Liver (tissue), 9 donors: Measurements from ENCODE around the gene ADGRF3. TPM values are rescaled to one million over a fixed set of nuclear protein-coding genes. Genes with fewer than 3 reads are reported as not detected.

Experiments
- DNase-seq: peaks from one replicate; pipeline ENCODE4 v3.0.0-alpha.2; 2017; ENCODE audit warnings: low spot score
- H3K27ac ChIP-seq, 2 donors: one replicate each; pipeline ENCODE4 v1.7.0; 2013; ENCODE audit warnings: inconsistent platforms in 2 of 2, low read length in 2 of 2, control low read depth in 1 of 2, low read depth in 1 of 2, mild to moderate bottlenecking in 1 of 2
- H3K27me3 ChIP-seq, 4 donors: one replicate each; pipeline versions ENCODE4 v1.6.1 to v1.7.0; 2013; ENCODE audit warnings: low read length in 3 of 4, inconsistent platforms in 1 of 4, mild to moderate bottlenecking in 1 of 4, moderate library complexity in 1 of 4; ENCODE audit not compliant: control insufficient read depth in 4 of 4, insufficient read depth in 4 of 4
- H3K36me3 ChIP-seq, 4 donors: one replicate each; pipeline versions ENCODE4 v1.6.1 to v1.7.0; 2013; ENCODE audit warnings: low read length in 3 of 4, mild to moderate bottlenecking in 3 of 4, low read depth in 1 of 4, moderate library complexity in 1 of 4; ENCODE audit not compliant: control insufficient read depth in 4 of 4, insufficient read depth in 3 of 4
- H3K4me1 ChIP-seq, 4 donors: one replicate each; pipeline versions ENCODE4 v1.6.1 to v1.7.0; 2013; ENCODE audit warnings: low read length in 3 of 4, mild to moderate bottlenecking in 3 of 4, moderate library complexity in 1 of 4; ENCODE audit not compliant: control insufficient read depth in 4 of 4, insufficient read depth in 4 of 4
- H3K4me3 ChIP-seq, 3 donors: one replicate each; pipeline versions ENCODE4 v1.6.1 to v1.7.0; 2013; ENCODE audit warnings: low read length in 3 of 3, control low read depth in 1 of 3, low read depth in 1 of 3, mild to moderate bottlenecking in 1 of 3
- H3K9ac ChIP-seq, 2 donors: one replicate each; pipeline ENCODE4 v1.7.0; 2013; ENCODE audit warnings: low read length in 2 of 2, mild to moderate bottlenecking in 2 of 2, moderate library complexity in 2 of 2, control low read depth in 1 of 2, low read depth in 1 of 2
- H3K9me3 ChIP-seq, 4 donors: one replicate each; pipeline versions ENCODE4 v1.6.1 to v1.7.0; 2013; ENCODE audit warnings: low read length in 3 of 4; ENCODE audit not compliant: control insufficient read depth in 4 of 4
- EGR1 ChIP-seq, 2 donors: IDR thresholded peaks; 2 replicates each; pipeline ENCODE4 v1.6.1; 2016 to 2018; ENCODE audit warnings: antibody characterized with exemption in 2 of 2, low read depth in 2 of 2
- FOXA1 ChIP-seq: IDR thresholded peaks from 2 replicates; pipeline ENCODE4 v1.6.1; 2016; ENCODE audit warnings: antibody characterized with exemption
- FOXA2 ChIP-seq: IDR thresholded peaks from 2 replicates; pipeline ENCODE4 v1.6.1; 2016; ENCODE audit warnings: antibody characterized with exemption
- GABPA ChIP-seq, 2 donors: IDR thresholded peaks in 1 of 2; conservative IDR thresholded peaks in 1 of 2; 2 replicates each; pipeline ENCODE4 v1.6.1; 2016; ENCODE audit warnings: antibody characterized with exemption in 2 of 2, mild to moderate bottlenecking in 1 of 2, moderate library complexity in 1 of 2
- NR2F2 ChIP-seq: IDR thresholded peaks from 2 replicates; pipeline ENCODE4 v1.6.1; 2016; ENCODE audit warnings: antibody characterized with exemption
- RAD21 ChIP-seq, 2 donors: IDR thresholded peaks; 2 replicates each; pipeline ENCODE4 v1.6.1; 2016; ENCODE audit warnings: antibody characterized with exemption in 2 of 2, mild to moderate bottlenecking in 2 of 2
- RXRA ChIP-seq, 2 donors: IDR thresholded peaks; 2 replicates each; pipeline ENCODE4 v1.6.1; 2017 to 2018; ENCODE audit warnings: antibody characterized with exemption in 2 of 2, mild to moderate bottlenecking in 1 of 2
- SP1 ChIP-seq: IDR thresholded peaks from 2 replicates; pipeline ENCODE4 v1.6.1; 2018; ENCODE audit warnings: antibody characterized with exemption, mild to moderate bottlenecking
- TAF1 ChIP-seq: conservative IDR thresholded peaks from 2 replicates; pipeline ENCODE4 v1.6.1; 2016; ENCODE audit warnings: antibody characterized with exemption, mild to moderate bottlenecking
- YY1 ChIP-seq: IDR thresholded peaks from 2 replicates; pipeline ENCODE4 v1.6.1; 2016; ENCODE audit warnings: antibody characterized with exemption, mild to moderate bottlenecking
- WGBS: extraction: QIAGEN DNeasy Blood & Tissue Kit; methylation state at CpG from one replicate; pipeline ENCODE4 v1.1.7; 2013; 5-methylcytosine and 5-hydroxymethylcytosine counted together
- polyA plus RNA-seq, 2 donors: library from polyadenylated mRNA; stranded (reverse) in 1 of 2; unstranded in 1 of 2; fragments of 200-250 nt in 1 of 2; fragments of >200 nt in 1 of 2; fragmentation: Nextera tagmentation in 1 of 2; extraction: Ambion mirVana in 1 of 2; gene quantifications; one replicate each; pipeline versions ENCODE4 v1.2.1 to v1.2.3, GENCODE V29; 2013 to 2015
- total RNA-seq, 2 donors: library from RNA; depleted of rRNA; stranded (reverse); fragments of >200 nt; gene quantifications; one replicate each; pipeline ENCODE4 v1.2.3, GENCODE V29; 2014
- TF ChIP-seq, protein P1 (sequence below): IDR thresholded peaks from 2 replicates; pipeline ENCODE4 v1.6.1; 2016; ENCODE audit warnings: antibody characterized with exemption
- TF ChIP-seq, protein P2 (sequence below): IDR thresholded peaks from 2 replicates; pipeline ENCODE4 v1.6.1; 2016; ENCODE audit warnings: antibody characterized with exemption
- donor health status: healthy.
- donor health status: healthy.
- donor health status: healthy.
- donor health status: healthy.
- donor health status: healthy.

The ADGRF3 gene
- total and polyA plus RNA-seq, 4 donors = 0.07 to 0.25 (median 0.10) TPM

DNA sequence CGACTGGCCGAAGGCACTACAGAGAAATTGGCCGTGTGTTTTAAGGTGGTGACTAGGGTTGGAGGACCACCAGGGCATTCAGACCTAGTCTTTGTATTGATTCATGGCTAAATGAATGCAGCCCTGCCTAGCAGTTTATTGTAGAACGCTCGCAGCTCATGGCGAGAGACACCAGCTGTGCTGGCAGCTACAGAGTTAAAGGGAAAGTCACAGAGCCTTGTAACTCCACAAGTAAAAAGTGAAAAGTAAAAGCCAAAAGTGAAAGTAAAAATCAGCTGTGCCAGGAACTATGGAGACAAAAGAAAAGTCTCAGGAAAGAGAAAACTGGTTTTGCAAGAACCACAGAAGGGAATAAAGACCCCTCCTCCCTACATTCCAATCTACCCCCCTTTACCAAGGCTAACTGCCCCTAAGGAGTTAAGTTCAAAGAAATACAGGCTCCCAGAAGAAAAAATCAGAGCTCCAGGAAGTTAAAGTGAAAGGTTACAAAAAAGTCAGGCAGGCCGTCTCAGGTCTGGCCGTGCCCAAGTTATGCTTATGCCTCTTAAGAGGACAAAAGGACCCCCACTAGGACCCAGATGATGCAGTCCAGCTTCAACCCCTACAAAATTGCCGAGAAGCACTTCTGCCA is 47.0 kb downstream of the ADGRF3 start:
- TF ChIP-seq RAD21 (IDR thresholded peaks at IDR 0.05) (no peak), TAF1 (peak; percentile 32), YY1 (peak; percentile 40), SP1 (peak; percentile 21)
- H3K4me3 ChIP-seq = peak overlapping the region; percentile 61 to 93 (median 90)
- DNase-seq = no peak
- peaks cover 0 to 10% (median 2%) of the 10 kb centered on the region in 4 donors for H3K4me1 ChIP-seq
- H3K36me3 ChIP-seq = no peaks in the 10 kb centered on the region
- 1% methylated on average over 9 of the region's 9 CpGs for WGBS
- H3K9ac ChIP-seq = peak overlapping the region; percentile 76 to 90
- H3K9me3 ChIP-seq = no peaks in the 10 kb centered on the region
- peak overlapping the region; percentile 76 to 96 for H3K27ac ChIP-seq
- H3K27me3 ChIP-seq = no peaks in the 10 kb centered on the region

DNA sequence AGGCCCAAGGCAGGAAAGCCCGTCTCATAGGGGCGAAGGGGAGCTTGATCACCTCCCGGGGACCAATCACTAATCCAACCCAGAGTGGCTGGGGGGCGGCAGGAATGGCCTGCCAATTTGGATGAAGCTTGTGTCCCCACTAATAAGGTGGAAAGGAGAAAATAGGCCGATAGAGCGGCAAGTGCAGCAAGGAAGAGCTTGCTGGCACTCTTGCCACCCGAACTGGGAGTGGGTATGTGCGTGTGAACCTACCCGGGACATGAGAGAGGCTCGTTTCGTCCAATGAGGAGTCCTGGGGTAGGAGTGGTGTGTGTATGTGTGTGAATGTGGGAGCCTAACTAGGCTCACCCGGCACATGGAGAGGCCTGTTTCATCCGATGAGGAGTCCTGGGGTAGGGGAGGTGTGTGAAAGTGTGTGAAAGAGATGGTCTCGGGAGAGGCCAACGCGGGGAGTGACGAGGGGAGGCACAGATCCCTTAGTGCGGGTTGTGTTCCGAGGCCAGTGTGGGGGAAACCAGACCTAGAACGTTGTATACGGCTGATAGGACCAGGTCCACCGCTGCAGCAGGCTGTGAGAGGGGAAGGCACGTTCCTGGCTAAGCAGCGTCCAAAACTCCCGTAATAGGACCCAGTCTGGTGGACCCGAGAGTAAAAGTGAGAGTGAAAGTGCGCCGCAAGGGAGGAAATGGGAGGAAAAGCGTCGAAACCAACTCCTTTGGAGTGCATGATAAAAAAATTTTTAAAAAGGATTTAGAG is 47.8 kb downstream of the ADGRF3 start:
- Histone ChIP-seq H3K4me1 (peaks cover 0 to 10% (median 2%) of the 10 kb centered on the region in 4 donors), H3K27me3 (no peaks in the 10 kb centered on the region), H3K9ac (peak overlapping the region; percentile 76 to 90), H3K27ac (peak overlapping the region; percentile 76 to 96), H3K4me3 (peak overlapping the region; percentile 61 to 93 (median 90)), H3K36me3 (no peaks in the 10 kb centered on the region), H3K9me3 (no peaks in the 10 kb centered on the region)
- no peak for DNase-seq
- TF ChIP-seq RXRA (IDR thresholded peaks at IDR 0.05) = no peak
- TF ChIP-seq FOXA1 = no peak
- TF ChIP-seq, protein P1, sequence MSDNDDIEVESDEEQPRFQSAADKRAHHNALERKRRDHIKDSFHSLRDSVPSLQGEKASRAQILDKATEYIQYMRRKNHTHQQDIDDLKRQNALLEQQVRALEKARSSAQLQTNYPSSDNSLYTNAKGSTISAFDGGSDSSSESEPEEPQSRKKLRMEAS = peak; percentile 50
- WGBS = 16% methylated on average over 30 of the region's 30 CpGs

DNA sequence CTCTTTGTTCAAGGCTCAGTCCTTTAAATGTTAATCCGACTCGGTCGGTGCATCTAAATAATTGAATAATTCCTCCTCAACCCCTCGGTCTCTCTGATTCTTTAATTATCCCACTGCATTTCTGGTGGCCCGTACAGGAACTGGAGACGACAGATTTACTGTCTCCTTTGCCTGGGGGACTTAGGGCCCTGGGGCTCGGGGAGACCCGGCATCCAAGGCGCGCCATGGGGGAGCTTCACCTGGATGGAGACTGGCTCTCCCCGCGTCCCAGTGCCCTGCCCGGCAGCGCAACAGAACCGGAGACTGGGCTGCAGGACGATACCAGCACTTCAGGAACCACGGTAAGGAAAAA is 48.3 kb downstream of the ADGRF3 start:
- no peak for DNase-seq
- Histone ChIP-seq H3K27ac (peak overlapping the region in 1 of 2 donors; percentile 96), H3K9me3 (no peaks in the 10 kb centered on the region), H3K9ac (no peak overlapping the region), H3K4me1 (peaks cover 0 to 10% (median 2%) of the 10 kb centered on the region in 4 donors), H3K36me3 (no peaks in the 10 kb centered on the region), H3K27me3 (no peaks in the 10 kb centered on the region), H3K4me3 (peak overlapping the region in 1 of 3 donors; percentile 61)
- TF ChIP-seq, protein P2, sequence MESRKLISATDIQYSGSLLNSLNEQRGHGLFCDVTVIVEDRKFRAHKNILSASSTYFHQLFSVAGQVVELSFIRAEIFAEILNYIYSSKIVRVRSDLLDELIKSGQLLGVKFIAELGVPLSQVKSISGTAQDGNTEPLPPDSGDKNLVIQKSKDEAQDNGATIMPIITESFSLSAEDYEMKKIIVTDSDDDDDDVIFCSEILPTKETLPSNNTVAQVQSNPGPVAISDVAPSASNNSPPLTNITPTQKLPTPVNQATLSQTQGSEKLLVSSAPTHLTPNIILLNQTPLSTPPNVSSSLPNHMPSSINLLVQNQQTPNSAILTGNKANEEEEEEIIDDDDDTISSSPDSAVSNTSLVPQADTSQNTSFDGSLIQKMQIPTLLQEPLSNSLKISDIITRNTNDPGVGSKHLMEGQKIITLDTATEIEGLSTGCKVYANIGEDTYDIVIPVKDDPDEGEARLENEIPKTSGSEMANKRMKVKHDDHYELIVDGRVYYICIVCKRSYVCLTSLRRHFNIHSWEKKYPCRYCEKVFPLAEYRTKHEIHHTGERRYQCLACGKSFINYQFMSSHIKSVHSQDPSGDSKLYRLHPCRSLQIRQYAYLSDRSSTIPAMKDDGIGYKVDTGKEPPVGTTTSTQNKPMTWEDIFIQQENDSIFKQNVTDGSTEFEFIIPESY = no peak
- TF ChIP-seq GABPA (IDR thresholded peaks at IDR 0.05 in 1 of 2, conservative IDR thresholded peaks at IDR 0.05 in 1 of 2) (no peak), NR2F2 (no peak), FOXA2 (no peak), EGR1 (IDR thresholded peaks at IDR 0.05; ENCODE audit: low read depth in 2 of 2) (no peak)
- WGBS = 67% methylated on average over 17 of the region's 17 CpGs
